ENCODE data around the gene ANTXR1.

- TF ChIP-seq, protein P1, sequence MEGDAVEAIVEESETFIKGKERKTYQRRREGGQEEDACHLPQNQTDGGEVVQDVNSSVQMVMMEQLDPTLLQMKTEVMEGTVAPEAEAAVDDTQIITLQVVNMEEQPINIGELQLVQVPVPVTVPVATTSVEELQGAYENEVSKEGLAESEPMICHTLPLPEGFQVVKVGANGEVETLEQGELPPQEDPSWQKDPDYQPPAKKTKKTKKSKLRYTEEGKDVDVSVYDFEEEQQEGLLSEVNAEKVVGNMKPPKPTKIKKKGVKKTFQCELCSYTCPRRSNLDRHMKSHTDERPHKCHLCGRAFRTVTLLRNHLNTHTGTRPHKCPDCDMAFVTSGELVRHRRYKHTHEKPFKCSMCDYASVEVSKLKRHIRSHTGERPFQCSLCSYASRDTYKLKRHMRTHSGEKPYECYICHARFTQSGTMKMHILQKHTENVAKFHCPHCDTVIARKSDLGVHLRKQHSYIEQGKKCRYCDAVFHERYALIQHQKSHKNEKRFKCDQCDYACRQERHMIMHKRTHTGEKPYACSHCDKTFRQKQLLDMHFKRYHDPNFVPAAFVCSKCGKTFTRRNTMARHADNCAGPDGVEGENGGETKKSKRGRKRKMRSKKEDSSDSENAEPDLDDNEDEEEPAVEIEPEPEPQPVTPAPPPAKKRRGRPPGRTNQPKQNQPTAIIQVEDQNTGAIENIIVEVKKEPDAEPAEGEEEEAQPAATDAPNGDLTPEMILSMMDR (IDR thresholded peaks at IDR 0.05) = no peak
- TF ChIP-seq POLR2A (IDR thresholded peaks at IDR 0.05) = no peak
Measured at GRCh38 chr2:69123182-69123581, 110.2 kb downstream of the ANTXR1 start.
